HG03139 (cell line): ENCODE data around the gene NUBP2.

Experiments
- ATAC-seq: cut with Tn5 transposase; IDR thresholded peaks from one replicate; pipeline ENCODE4 v1.9.1; 2021; ENCODE audit not compliant: unreplicated experiment

Gene NUBP2

GRCh38 chr16:1782408-1783264 is at the start of gene NUBP2, which contains the start of gene SPSB3:
Gene NUBP2 (plus strand): TSS chr16:1782960. CDS start chr16:1783021, 61 bp downstream.
Gene SPSB3 (minus strand): TSS chr16:1782571. CDS start chr16:1781483, 1,088 bp downstream.
- peak; percentile 79 for ATAC-seq

- ATAC-seq, result no peak
Measured at GRCh38 chr16:1734123-1734522, 48.6 kb upstream of the NUBP2 start.

- ATAC-seq, result no peak
Measured at GRCh38 chr16:1734816-1735215, 47.9 kb upstream of the NUBP2 start.

GRCh38 chr16:1740234-1740633 is 42.5 kb upstream of the NUBP2 start:
- ATAC-seq, result no peak

GRCh38 chr16:1740781-1741490 is 41.8 kb upstream of the NUBP2 start:
- no peak for ATAC-seq

- no peak for ATAC-seq
Measured at GRCh38 chr16:1741553-1742165, 41.1 kb upstream of the NUBP2 start.

GRCh38 chr16:1743376-1744337 is 39.1 kb upstream of the NUBP2 start:
- no peak for ATAC-seq

- no peak for ATAC-seq
Measured at GRCh38 chr16:1744338-1744840, 38.4 kb upstream of the NUBP2 start.

GRCh38 chr16:1745181-1745899 is 37.4 kb upstream of the NUBP2 start:
- ATAC-seq, result no peak

GRCh38 chr16:1745900-1746692 is 36.7 kb upstream of the NUBP2 start:
- ATAC-seq, result no peak

- no peak for ATAC-seq
Measured at GRCh38 chr16:1746693-1747195, 36.0 kb upstream of the NUBP2 start.

- ATAC-seq, result no peak
Measured at GRCh38 chr16:1747934-1748333, 34.8 kb upstream of the NUBP2 start.

- no peak for ATAC-seq
Measured at GRCh38 chr16:1749152-1750117, 33.3 kb upstream of the NUBP2 start.

GRCh38 chr16:1751946-1752345 is 30.8 kb upstream of the NUBP2 start:
- ATAC-seq, result no peak

- ATAC-seq, result no peak
Measured at GRCh38 chr16:1752853-1753252, 29.9 kb upstream of the NUBP2 start.

GRCh38 chr16:1754204-1754603 is 28.6 kb upstream of the NUBP2 start:
- no peak for ATAC-seq

GRCh38 chr16:1757714-1758461 is 24.9 kb upstream of the NUBP2 start:
- no peak for ATAC-seq
